CD4-positive, alpha-beta T cell treated with Interleukin-4 for 4 hours (primary cell): Measurements from ENCODE around the gene DOCK11.
A peak's percentile ranks its signal among the peaks of the same experiment; 100 is the strongest.
"Not testable (repeated sequence)": the region's sequence is repeated elsewhere in the genome, so short reads cannot be mapped to it uniquely, and the experiment has no call there.

Experiments
- DNase-seq: peaks from one replicate; pipeline ENCODE4 v3.0.0-alpha.2; 2020

Gene DOCK11

DNA sequence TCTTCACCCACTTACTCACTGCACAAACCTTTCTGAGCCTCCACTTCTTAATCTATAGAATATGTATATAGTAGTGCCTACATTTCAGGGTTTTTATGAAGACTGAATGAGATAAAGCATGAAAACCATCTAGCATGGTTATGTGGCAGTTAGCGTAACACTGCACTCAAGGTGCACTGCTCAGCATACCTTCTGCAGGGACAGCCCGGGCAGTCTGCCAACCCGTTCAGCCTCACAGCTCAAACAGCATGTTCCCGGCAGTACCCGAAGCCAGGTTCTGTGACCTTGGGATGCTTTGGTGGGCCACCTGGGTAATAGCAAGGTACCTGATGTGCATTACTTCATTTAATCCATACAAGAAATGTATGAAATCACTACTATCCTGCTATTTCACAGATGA, 81.4 kb downstream of the DOCK11 start:
- no peak for DNase-seq

DNA sequence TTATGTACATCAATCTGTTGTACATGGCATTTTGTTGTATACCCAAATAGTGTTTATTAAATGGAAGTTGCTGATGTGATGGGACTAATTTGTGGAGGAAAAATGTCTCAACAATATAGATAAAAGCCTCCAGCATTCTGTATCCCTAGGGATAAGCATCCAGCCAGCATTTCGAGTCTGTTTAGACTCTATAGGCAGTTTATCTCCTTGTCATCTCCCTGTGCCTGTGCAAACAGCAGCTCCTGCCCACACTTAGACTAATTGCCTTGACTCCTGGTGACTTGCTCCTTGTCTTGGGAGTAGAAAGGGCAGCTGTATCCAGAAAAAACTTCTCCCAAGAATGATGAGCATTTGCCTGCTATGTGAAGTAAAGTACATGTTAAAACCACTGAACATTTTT, 83.8 kb downstream of the DOCK11 start:
- no peak for DNase-seq

DNA sequence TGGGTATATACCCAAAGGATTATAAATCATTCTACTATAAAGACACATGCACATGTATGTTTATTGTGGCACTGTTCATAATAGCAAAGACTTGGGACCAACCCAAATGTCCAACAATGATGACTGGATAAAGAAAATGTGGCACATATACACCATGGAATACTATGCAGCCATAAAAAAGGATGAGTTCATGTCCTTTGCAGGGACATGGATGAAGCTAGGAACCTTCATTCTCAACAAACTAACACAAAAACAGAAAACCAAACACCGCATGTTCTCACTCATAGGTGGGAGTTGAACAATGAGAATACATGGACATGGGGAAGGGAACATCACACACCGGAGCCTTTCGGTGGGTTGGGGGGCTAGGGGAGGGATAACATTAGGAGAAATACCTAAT, 87.3 kb downstream of the DOCK11 start:
- not testable (repeated sequence) for DNase-seq

DNA sequence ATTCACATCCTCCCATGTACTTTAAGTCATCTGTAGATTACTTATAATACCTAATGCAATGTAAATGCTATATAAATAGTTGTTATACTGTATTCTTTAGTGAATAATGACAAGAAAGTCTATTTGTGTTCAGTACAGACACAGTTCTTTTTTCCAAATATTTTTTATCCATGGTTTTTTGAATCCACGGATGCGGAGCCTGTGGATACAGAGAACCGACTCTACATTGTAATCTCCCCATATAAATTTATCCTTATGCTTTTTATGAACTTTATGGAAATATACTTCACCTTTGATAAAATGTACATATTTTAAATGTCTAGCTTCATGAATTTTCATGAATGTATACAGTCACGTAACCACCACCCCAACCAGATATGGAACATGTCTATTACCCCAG, 88.2 kb downstream of the DOCK11 start:
- no peak for DNase-seq

DNA sequence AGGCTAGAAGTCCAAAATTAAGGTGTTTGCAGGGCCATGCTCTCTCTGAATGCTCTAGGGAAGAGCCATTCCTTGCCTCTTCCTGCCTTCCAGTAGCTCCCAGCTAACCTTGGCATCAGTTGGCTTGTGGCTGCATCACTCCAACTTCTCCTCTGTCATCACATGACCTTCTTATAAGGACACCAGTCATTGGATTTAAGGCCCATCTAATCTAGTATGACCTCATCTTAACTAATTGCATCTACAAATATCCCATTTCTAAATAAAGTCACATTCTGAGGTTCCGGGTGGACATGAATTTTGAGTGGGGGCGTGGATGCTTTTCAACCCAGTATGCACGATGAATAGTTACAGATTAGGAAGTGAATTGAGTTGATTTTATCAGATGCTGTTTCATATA, 89.7 kb downstream of the DOCK11 start:
- no peak for DNase-seq

DNA sequence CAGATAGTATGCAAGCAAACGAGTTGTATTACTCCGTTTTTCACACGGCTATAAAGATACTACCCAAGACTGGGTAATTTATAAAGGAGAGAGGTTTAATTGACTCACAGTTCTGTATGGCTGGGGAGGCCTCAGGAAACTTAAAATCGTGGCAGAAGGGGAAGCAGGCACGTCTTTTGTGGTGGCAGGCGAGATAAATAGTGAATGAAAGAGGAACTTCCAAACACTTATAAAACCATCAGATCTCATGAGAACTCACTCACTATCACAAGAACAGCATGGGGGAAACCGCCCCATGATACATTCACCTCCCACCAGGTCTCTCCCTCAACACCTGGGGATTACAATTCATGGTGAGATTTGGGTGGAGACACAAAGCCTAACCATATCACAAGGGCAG, 90.6 kb downstream of the DOCK11 start:
- not testable (repeated sequence) for DNase-seq

DNA sequence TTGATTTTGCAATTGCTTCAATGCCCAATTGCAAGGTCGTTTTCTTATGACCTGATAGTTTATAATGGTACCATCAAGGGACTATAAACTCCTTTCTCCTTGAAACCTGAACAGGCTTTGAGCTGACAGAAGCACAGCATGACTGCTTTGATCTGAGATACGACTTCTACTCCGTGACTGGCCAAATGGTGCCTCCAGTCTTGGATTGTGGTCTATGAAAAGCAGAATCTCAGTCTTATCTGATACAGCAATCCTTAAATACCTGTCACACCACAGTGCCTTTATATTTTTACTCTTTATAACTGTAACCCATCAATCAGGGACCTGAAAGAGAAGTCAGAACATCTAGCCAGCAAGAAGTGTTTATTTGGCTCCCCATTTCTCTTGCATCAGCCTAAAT, 93.1 kb downstream of the DOCK11 start:
- no peak for DNase-seq

DNA sequence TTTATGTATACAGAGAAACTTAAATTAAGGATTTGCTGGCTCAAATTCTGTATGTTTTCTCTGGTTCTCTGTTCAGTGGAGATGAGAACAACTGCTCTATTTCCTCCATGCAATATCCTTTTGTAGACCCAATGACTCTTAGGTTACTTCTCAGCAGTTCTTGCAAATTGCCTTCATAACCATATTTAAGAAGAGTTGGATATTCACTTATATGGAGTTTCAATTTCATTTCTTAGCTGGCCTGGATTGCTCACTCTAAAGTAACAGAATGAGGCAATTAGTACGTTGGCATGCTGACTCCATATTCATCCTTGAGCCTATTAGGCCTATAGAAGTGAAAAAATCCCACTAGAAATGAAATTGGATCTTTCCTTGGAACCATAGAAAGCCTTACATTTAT, 93.6 kb downstream of the DOCK11 start:
- no peak for DNase-seq

DNA sequence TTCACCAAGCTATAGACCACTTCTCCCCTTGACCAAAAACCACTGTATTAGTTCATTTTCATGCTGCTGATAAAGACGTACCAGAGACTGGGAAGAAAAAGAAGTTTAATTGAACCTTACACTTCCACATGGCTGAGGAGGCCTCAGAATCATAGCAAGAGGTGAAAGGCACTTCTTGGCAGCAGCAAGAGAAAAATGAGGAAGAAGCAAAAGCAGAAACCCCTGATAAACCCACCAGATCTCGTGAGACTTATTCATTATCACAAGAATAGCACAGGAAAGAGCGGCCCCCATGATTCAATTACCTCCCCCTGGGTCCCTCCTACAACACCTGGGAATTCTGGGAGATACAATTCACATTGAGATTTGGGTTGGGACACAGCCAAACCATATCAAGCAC, 97.8 kb downstream of the DOCK11 start:
- no peak for DNase-seq

DNA sequence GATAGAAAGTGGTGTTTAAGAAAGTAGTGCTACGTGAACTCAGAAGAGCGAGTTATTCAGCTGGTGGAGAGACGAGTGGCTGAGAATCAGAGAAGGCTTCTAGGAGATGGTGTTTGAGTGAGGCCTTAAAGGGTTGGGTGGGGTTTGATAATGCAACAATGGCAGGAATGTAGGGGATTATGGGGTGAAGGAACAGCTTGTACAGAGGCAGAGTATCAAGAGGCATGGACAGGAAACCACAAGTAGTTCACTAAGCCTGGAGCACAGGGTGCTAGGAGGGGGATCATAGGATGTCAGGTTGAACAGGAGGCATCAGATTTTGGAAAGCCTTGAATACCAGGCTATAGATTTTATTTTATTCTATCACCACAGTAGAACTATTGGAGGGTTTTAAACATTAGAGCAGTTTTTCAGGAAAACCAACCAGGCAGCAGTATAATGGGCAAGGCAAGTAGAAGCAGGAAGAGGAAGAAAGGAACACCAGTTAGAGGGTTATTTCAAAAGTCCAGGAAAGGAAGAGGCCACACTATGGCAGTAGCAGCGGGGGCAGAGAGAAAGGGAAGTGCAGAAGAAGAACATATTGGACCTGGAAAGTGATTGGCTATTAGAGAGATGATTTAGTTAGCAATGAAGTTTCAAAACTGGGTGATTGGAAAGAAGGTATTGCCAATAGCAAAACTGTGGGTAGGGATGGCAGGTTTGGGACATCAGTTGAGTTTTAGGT, 99.2 kb downstream of the DOCK11 start:
- DNase-seq: no peak

DNA sequence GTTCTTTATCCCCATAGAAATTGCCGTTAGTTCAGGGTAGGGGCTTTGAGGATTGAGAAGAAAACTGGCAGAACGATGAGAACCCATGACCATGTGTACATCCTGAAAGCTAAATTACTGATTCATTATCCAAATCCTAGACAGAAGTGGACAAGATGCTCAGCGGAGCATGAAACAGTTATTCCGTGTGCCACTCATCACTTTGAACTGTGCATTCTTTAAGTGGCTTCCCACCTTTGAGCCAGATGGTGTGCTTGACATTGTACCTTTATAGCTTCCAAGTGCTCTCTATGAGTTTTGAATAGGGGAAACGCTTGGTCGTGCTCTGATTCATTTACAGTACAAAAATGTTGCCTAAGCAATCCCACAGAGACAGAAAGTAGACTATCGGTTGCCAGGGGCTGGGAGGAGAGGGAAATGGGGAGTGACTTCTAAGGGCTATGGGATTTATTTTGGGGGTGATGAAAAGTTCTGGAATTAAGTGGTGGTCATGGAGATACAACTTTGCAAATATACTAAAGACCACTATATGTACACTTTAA, 100.0 kb downstream of the DOCK11 start:
- no peak for DNase-seq

DNA sequence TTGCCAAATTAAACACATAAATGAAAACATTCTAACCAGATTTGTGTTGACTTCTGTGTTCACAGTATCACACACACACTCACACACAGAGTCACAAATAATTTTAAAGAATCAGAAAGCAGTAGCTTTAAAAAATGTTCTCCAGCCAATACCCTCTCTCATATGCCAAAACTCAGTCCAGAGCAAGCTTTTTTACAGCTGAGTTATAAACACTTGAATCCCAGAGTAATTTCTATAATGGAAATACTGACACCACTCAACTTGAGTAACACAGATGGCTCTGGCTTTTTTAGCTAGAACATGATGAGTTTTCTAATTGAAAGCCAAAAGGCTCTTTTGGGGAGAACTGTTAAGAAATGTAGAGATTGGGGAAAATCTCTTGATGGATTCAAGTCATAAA, 100.8 kb downstream of the DOCK11 start:
- no peak for DNase-seq

DNA sequence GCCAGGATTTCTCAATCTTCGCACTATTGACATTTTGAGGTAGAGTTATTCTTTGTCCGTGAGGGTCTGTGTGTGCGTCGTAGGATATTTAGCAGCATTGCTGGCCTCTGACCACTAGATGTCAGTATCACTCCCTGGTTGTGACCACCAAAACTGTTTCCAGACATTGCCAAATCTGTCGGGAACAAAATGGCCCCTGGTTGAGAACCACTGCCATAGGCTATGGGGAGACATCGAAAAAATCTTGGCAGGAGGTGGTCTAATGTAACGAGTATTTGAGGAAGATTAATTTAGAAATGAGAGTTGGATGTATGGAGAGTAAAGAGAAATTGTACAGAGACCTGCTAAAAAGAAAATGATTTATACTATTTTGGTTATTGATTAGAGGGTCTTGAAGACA, 108.4 kb downstream of the DOCK11 start:
- peak; percentile 23 for DNase-seq

DNA sequence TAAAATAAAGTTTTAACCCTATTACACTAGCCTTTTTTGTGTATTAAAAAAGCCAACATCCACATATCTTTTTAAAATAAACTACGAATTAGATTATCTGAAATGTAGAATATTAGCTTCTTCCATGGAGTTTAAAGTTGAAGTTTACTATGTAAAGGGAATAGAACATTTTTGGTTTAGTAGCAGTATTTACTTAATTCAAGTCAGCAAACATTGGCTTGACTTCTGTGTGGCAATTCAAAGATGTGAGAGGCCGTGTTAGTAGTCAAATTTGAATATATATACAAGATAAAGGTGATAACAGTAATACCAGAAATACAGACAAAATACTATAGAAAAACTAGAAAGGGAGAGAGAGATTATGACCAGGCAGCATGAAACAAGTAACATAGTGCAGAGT, 116.7 kb downstream of the DOCK11 start:
- no peak for DNase-seq

DNA sequence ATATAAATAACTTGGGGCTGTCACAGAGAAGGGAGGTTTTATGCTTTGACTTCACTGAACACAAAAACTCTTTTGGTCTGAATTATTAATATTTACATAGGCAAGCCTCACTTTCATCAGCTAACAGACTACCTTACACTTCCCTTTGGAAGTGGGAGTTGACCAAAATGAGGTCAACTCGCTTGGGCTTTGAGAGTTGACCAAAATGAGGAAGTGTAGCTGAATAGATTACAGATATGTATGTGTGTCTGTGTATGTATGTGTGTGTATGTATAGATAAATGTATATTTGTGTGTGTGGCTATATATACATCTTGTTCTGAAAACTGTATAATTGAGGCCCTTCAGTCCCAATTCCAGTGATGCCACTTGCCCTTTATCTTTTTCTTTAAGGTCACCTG, 118.5 kb downstream of the DOCK11 start:
- DNase-seq: no peak

DNA sequence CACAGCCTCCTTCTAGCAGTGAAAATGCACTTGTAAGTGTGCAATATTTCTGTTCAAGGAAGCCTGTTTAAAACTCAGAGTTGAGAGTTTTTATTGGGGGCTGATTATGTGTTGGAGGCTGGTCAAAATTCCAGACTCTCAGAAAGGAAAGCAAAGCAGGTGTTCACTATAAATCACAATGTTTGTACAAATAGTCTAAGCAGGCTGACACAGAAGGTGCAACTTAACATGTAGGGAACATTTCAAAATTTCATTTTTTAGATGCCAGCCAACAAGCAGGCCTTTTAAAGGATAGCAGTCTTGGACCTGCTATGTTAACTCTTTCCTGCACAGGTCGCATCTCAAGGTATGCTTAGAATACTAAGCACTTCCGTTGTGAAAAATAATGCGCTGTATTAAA, 119.5 kb downstream of the DOCK11 start:
- DNase-seq: no peak

DNA sequence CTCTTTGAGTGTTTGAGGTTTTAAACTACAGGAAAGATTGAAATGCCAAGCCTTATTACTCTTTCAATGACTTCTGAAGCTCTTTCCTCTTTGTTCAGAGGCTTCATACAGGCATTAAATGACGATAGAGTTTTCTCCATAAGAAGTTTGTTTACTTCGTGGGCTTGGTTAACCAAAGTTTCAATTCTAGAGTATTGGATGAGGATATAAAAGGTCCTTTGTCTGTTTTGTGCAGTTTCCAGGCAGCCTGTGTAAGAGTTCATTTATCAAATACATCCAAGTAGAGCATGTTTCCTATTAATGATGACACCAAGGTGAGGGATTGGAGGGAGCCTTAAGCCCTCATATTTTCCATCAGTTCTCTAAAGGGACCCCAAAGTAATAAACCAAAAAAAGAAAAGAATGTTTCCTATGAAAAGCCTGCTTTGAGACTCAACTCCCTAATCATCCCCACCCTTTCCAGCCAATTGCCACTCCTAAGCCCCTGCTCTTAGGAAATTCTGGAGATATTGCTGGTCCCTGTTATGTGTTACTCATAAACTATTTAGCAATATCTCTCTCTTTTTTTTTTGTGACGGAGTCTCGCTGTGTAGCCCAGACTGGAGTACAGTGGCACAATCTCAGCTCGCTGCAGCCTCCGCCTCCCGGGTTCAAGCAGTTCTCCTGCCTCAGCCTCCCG, 125.6 kb downstream of the DOCK11 start:
- no peak for DNase-seq

DNA sequence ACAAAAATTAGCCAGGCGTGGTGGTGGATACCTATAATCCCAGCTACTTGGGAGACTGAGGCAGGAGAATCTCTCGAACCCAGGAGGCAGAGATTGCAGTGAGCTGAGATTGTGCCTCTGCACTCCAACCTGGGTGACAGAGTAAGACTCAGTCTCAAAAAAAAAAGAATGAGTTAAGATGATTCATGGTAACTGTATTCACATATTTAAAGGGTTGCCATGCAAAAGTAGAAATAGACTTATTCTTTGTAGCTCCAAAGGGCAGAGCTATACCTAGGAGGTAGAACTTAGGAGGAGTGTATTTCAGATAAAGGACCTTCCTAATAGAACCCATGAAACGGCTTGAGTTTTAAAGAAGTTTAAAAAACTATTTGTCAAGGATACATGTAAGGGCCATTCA, 127.4 kb downstream of the DOCK11 start:
- DNase-seq: no peak

DNA sequence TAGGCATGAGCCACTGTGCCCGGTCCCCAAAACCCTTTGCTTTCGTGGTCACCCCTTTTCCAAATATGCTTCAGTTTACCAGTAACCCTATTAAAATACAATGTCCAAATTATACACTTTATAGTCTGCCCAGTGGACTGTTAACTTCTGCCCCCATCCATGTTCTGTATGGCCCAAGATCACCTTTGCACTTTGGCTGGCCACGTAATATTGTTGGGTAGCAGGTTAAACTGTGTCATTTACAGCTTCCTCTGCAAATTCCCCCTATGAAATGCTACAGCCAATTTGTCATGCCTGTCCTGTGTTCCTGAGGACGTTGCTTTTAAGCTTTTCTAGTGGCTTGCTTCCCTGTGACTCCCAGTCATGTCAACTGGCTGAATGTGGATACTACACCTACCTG, 130.7 kb downstream of the DOCK11 start:
- no peak for DNase-seq

DNA sequence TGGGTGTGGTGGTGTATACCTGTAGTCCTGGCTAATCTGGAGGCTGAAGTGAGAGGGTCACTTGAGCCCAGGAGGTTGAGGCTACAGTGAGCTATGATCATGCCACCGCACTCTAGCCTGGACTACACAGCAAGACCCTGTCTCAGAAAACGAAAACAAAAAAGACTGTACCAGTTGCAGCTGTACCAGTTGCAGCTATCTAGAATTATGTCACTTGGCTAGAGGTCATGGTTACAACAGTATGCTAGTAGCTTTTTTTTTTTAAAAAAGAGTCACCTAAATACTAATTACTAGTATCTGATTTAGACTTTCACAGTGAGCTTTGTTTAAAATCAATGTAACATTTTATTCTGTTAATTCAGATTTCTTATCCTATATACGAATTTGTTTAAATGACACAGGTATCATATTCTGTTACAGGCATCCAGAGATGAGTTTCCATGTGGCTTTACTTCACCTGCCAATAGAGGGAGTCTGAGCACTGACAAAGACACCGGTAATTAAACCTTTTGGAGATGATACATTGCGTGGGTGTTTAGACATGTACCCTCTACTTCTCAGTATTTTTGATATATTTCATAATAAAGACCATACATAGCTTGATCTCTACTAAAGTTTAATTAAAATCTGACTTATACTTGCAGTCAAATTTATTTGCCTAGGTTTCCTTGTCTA, 131.6 kb downstream of the DOCK11 start:
- no peak for DNase-seq

DNA sequence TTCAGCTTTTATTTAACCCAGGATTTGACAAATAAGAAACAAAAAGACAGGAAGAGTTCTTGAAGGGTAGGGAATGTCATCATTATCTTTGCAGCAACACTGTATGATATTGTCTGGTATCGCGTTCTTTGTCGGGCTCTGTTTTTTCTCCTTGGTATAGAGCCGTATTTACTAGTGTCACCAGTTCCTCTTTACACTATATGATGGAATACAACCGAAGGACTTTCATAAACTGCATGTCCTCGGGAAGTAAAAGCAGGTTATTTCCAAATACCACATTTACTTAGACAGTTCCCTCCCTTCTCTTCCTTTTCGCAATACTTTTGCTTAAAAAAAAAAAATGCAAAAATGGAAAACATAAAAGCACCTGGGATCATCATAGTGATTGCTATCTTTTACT, 135.2 kb downstream of the DOCK11 start:
- no peak for DNase-seq

DNA sequence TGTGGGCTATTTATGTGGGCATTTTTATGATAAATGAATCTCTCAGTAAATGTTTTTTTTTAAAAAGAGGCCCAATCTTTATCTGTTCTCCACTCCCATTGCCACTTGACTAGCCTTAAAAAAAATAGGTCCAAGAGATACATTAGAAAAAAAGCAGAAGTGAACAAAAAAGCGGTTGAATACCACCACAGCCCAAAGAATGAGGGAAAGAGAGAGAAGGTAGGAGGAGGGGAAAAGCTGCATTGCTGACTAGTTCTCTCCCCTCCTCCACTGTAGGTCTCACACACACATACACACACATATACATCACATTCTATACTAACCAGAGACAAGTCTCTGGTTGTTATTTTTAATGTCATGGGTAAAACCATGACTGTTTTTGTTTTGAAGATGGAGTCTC, 136.0 kb downstream of the DOCK11 start:
- no peak for DNase-seq

DNA sequence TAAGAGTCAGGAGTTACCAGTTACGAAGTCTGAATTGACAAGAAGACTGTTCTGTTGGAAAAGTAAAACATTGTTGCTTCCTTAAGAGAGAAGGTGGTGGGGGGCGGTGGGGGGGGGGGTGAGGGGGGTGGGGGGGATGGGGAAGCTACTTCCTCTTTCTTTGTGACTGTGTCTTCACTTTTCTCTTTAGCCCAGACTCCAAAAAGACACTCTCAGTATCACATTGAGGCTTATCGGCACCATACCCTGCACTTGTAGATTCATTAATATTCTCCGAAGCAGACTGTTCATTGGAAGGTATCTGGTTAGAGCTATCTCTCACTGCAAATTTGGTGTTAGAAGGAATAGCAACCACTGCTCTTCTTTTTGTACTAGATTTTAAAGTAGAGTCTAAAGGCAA, 137.2 kb downstream of the DOCK11 start:
- no peak for DNase-seq

DNA sequence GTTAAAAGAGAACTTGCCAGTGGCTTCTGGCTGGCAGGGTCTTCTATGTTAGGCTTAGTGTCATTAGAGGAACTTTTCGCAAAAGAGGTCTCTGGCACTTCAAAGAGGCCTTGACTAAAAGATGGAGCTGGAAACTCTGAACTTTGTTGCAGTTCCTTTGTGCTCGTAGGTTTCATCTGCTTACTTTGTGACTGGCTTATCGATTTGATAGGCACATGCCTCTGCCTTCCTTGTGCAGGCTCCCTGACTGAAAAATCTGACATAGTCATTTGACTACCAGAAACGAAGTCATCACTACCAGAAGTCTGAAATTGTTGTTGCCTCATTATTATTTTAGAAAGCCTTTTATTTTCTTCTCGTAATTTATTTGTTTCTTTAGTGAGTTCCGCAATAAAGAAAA, 137.9 kb downstream of the DOCK11 start:
- DNase-seq: no peak
